IMR-90 (cell line): ENCODE data around the gene HHATL. TPM values are rescaled to one million over a fixed set of nuclear protein-coding genes. Genes with fewer than 3 reads are reported as not detected.

ENCODE experiments used
- ATAC-seq: fragments of 200-7000 bp; cut with Tn5 transposase; 2 replicates; pipeline ENCODE4 v1.9.1; 2020; ENCODE audit warnings: low read depth, mild to moderate bottlenecking, moderate library complexity
- BruUV-seq: library from RNA; stranded (reverse); fragments of 400-500 nt; replicated peaks from 2 replicates; lab custom pipeline; 2021; lab: Mats Ljungman, UMichigan
- CTCF ChIA-PET: fragments of 300-600 bp; formaldehyde crosslinking; extraction: SDS; loops from one replicate; lab custom pipeline; 2021; ENCODE audit warnings: antibody characterized with exemption; lab: Yijun Ruan, JAX
- POLR2A ChIA-PET: fragments of 300-600 bp; sonication (Branson Sonifier 250); formaldehyde crosslinking; loops from one replicate; lab custom pipeline; 2022; ENCODE audit warnings: antibody characterized with exemption; ENCODE audit not compliant: unreplicated experiment; lab: Charles Lee
- DNase-seq: peaks from one replicate; pipeline ENCODE4 v3.0.0; 2013
- H2AFZ ChIP-seq: replicated peaks from 2 replicates; pipeline ENCODE3; 2013; ENCODE audit warnings: low read length, mild to moderate bottlenecking; ENCODE audit not compliant: poor library complexity
- H2AK5ac ChIP-seq: 2 replicates; pipeline ENCODE4 v1.6.1; 2013; ENCODE audit warnings: low read depth, low read length, inconsistent platforms
- H2AK9ac ChIP-seq: replicated peaks from 2 replicates; pipeline ENCODE3; 2013; ENCODE audit warnings: mild to moderate bottlenecking, low read depth, low read length, moderate library complexity; ENCODE audit not compliant: poor library complexity
- H2BK120ac ChIP-seq: 2 replicates; pipeline ENCODE4 v1.6.1; 2013; ENCODE audit warnings: low read depth, low read length, inconsistent platforms
- H2BK15ac ChIP-seq: 3 replicates; pipeline ENCODE4 v1.6.1; 2013; ENCODE audit warnings: low read depth, low read length, inconsistent platforms
- H2BK20ac ChIP-seq: 2 replicates; pipeline ENCODE4 v1.6.1; 2013; ENCODE audit warnings: low read depth, mild to moderate bottlenecking, inconsistent platforms, low read length, moderate library complexity
- H2BK5ac ChIP-seq: 2 replicates; pipeline ENCODE4 v1.6.1; 2013; ENCODE audit warnings: mild to moderate bottlenecking, low read depth, low read length, inconsistent platforms; ENCODE audit not compliant: poor library complexity, severe bottlenecking
- H3K14ac ChIP-seq: replicated peaks from 2 replicates; pipeline ENCODE4 v1.6.1; 2013; ENCODE audit warnings: low read depth, low read length, inconsistent platforms
- H3K18ac ChIP-seq: 2 replicates; pipeline ENCODE4 v1.6.1; 2013; ENCODE audit warnings: low read depth, low read length, control low read depth
- H3K23ac ChIP-seq: 2 replicates; pipeline ENCODE4 v1.6.1; 2013; ENCODE audit warnings: low read depth, low read length, inconsistent platforms
- H3K27ac ChIP-seq: 2 replicates; pipeline ENCODE4 v1.5.1; 2013; ENCODE audit warnings: mild to moderate bottlenecking, control low read depth, low read length; ENCODE audit not compliant: insufficient read depth
- H3K27me3 ChIP-seq: 2 replicates; pipeline ENCODE4 v1.6.1; 2013; ENCODE audit warnings: low read length; ENCODE audit not compliant: control insufficient read depth, insufficient read depth
- H3K36me3 ChIP-seq: 2 replicates; pipeline ENCODE4 v1.6.1; 2013; ENCODE audit warnings: low read length, mixed read lengths; ENCODE audit not compliant: control insufficient read depth, insufficient read depth
- H3K4ac ChIP-seq: 2 replicates; pipeline ENCODE4 v1.6.1; 2013; ENCODE audit warnings: low read depth, low read length, inconsistent platforms
- H3K4me1 ChIP-seq: 2 replicates; pipeline ENCODE4 v1.6.1; 2013; ENCODE audit warnings: low read length, mixed read lengths; ENCODE audit not compliant: control insufficient read depth, insufficient read depth
- H3K4me2 ChIP-seq: 2 replicates; pipeline ENCODE4 v1.6.1; 2013; ENCODE audit warnings: low read depth, mild to moderate bottlenecking, control low read depth, low read length, moderate library complexity
- H3K4me3 ChIP-seq: 2 replicates; pipeline ENCODE4 v1.5.1; 2013; ENCODE audit warnings: low read depth, mild to moderate bottlenecking, control low read depth, low read length, moderate library complexity; ENCODE audit not compliant: insufficient read depth
- H3K56ac ChIP-seq: 2 replicates; pipeline ENCODE4 v1.6.1; 2013; ENCODE audit warnings: low read length, inconsistent platforms; ENCODE audit not compliant: insufficient read depth; ENCODE audit errors: extremely low read depth
- H3K79me1 ChIP-seq, 2 experiments: 2 replicates each; pipeline ENCODE4 v1.6.1; 2013; ENCODE audit warnings: low read length in 2 of 2, inconsistent platforms in 1 of 2, low read depth in 1 of 2
- H3K9ac ChIP-seq: 2 replicates; pipeline ENCODE4 v1.6.1; 2013; ENCODE audit warnings: low read depth, low read length, control low read depth
- H3K9me1 ChIP-seq: 2 replicates; pipeline ENCODE4 v1.6.1; 2013; ENCODE audit warnings: low read length, inconsistent platforms; ENCODE audit not compliant: insufficient read depth
- H3K9me3 ChIP-seq: 2 replicates; pipeline ENCODE4 v1.6.1; 2013; ENCODE audit warnings: low read length; ENCODE audit not compliant: control insufficient read depth, insufficient read depth
- H4K20me1 ChIP-seq: 2 replicates; pipeline ENCODE4 v1.6.1; 2013; ENCODE audit warnings: low read length, inconsistent platforms; ENCODE audit not compliant: insufficient read depth
- H4K5ac ChIP-seq: 2 replicates; pipeline ENCODE4 v1.6.1; 2013; ENCODE audit warnings: mild to moderate bottlenecking, low read depth, low read length, control low read depth
- H4K8ac ChIP-seq, 2 experiments: 2 replicates each; pipeline ENCODE4 v1.6.1; 2013; ENCODE audit warnings: low read depth in 2 of 2, low read length in 2 of 2, control low read depth in 1 of 2, inconsistent platforms in 1 of 2
- H4K91ac ChIP-seq: 2 replicates; pipeline ENCODE4 v1.6.1; 2013; ENCODE audit warnings: low read depth, low read length, inconsistent platforms; ENCODE audit not compliant: insufficient read depth
- CEBPB ChIP-seq: IDR thresholded peaks from 2 replicates; pipeline ENCODE4 v1.6.1; 2012; ENCODE audit warnings: low read depth, low read length, improper control_type of control experiment
- CHD1 ChIP-seq: IDR thresholded peaks from 2 replicates; pipeline ENCODE4 v1.6.1; 2012; ENCODE audit warnings: low read depth, low read length, improper control_type of control experiment
- CTCF ChIP-seq: conservative IDR thresholded peaks from 2 replicates; pipeline ENCODE4 v1.5.1; 2012; ENCODE audit warnings: mild to moderate bottlenecking, low read depth, low read length, improper control_type of control experiment
- MXI1 ChIP-seq: IDR thresholded peaks from 2 replicates; pipeline ENCODE4 v1.6.1; 2012; ENCODE audit warnings: low read depth, mild to moderate bottlenecking, low read length, moderate library complexity, borderline replicate concordance
- NFE2L2 ChIP-seq: fragments of 150-350 bp; IDR thresholded peaks from 2 replicates; pipeline ENCODE4 v1.6.1; 2016; ENCODE audit warnings: low read depth, mild to moderate bottlenecking, low read length
- POLR2A ChIP-seq: IDR thresholded peaks from 2 replicates; pipeline ENCODE4 v1.6.1; 2012; ENCODE audit warnings: mild to moderate bottlenecking, low read depth, low read length
- RAD21 ChIP-seq: IDR thresholded peaks from 2 replicates; pipeline ENCODE4 v1.6.1; 2012; ENCODE audit warnings: low read length, improper control_type of control experiment
- RCOR1 ChIP-seq: IDR thresholded peaks from 2 replicates; pipeline ENCODE4 v1.6.1; 2012; ENCODE audit warnings: mild to moderate bottlenecking, low read length, improper control_type of control experiment; ENCODE audit not compliant: insufficient replicate concordance
- RFX5 ChIP-seq: IDR thresholded peaks from 2 replicates; pipeline ENCODE4 v1.8.0; 2012; ENCODE audit warnings: low read depth, mild to moderate bottlenecking, low read length, moderate library complexity
- SMC3 ChIP-seq: fragments of 150-350 bp; IDR thresholded peaks from 2 replicates; pipeline ENCODE4 v1.6.1; 2016; ENCODE audit warnings: low read depth, mild to moderate bottlenecking, antibody characterized with exemption, low read length, moderate library complexity
- USF2 ChIP-seq: fragments of 150-350 bp; IDR thresholded peaks from 2 replicates; pipeline ENCODE4 v1.6.1; 2017; ENCODE audit warnings: mild to moderate bottlenecking, antibody characterized with exemption, low read length, low read depth
- WGBS, 2 experiments: methylation state at CpG; one replicate each; pipeline versions ENCODE4 v1.1.5 to v1.1.7; 2013; ENCODE audit warnings: missing lambda C conversion rate in 2 of 2; ENCODE audit not compliant: insufficient read length in 1 of 2; ENCODE audit errors: extremely low coverage in 2 of 2; 5-methylcytosine and 5-hydroxymethylcytosine counted together
- dilution Hi-C: fragments of 300-500 bp; cut with HindIII; formaldehyde crosslinking; loops from one replicate; pipeline ENCODE4 v1.14.3; 2018; ENCODE audit warnings: low sequenced_read_pairs; ENCODE audit not compliant: unreplicated experiment
- in situ Hi-C: fragments of 300-500 bp; cut with MboI; formaldehyde crosslinking; loops from 3 replicates; pipeline ENCODE4 v1.14.3; 2019; ENCODE audit warnings: low sequenced_read_pairs, inconsistent platforms, mixed read lengths
- intact Hi-C: fragments of 100-400 bp; cut with micrococcal nuclease; formaldehyde crosslinking; loops from 2 replicates; pipeline ENCODE4 v1.10.0; 2022
- polyA plus RNA-seq, 3 experiments: library from polyadenylated mRNA; depleted of rRNA; stranded (reverse); fragments of >200 nt; gene quantifications; 2 replicates each; pipeline ENCODE4 v1.2.3, GENCODE V29; 2012; ENCODE audit warnings: low replicate concordance in 1 of 3
- total RNA-seq: library from RNA; depleted of rRNA; stranded (reverse); fragments of >200 nt; gene quantifications from 2 replicates; pipeline ENCODE4 v1.2.3, GENCODE V29; 2012

HHATL gene
- total and polyA plus RNA-seq, 2 of the 4 experiments (the other 2 are of a cell fraction) = not detected

- Histone ChIP-seq H3K4ac (no peak overlapping the region), H3K27ac (no peak overlapping the region), H3K18ac (no peak overlapping the region), H3K14ac (no peak overlapping the region), H3K27me3 (peaks cover 14% of the 10 kb centered on the region; the same call in 1 of the 2 replicates), H3K23ac (no peak overlapping the region), H3K4me1 (peaks cover 8% of the 10 kb centered on the region), H2AK5ac (no peak overlapping the region), H2BK15ac (no peak overlapping the region), H4K91ac (no peak overlapping the region), H4K5ac (no peak overlapping the region), H2AFZ (peak overlapping the region; percentile 44), H3K36me3 (no peaks in the 10 kb centered on the region), H3K79me1 (no peaks in the 10 kb centered on the region), H4K8ac (no peak overlapping the region), H3K9me1 (peaks cover 6% of the 10 kb centered on the region), H4K20me1 (peaks cover 8% of the 10 kb centered on the region), H2BK120ac (no peak overlapping the region), H2BK20ac (no peak overlapping the region), H3K9ac (no peak overlapping the region), H3K4me3 (no peak overlapping the region), H2BK5ac (no peak overlapping the region), H3K56ac (no peak overlapping the region), H3K4me2 (no peak overlapping the region), H3K9me3 (no peaks in the 10 kb centered on the region), H2AK9ac (no peak overlapping the region)
- ATAC-seq = no peak
- in situ Hi-C loops = no loop called here
- intact Hi-C loops = loop anchor here (5.0 kb wide), 1 partner anchor 159 kb away; the partner anchor contains the start of gene SEC22C
- ChIA-PET CTCF (interaction anchor here (1.8 kb wide), 1 partner anchor 8 kb away, joined by 4 read pairs; no protein-coding TSS in a partner anchor), POLR2A (no interaction called here)
- dilution Hi-C loops = no loop called here
- TF ChIP-seq SMC3 (no peak), USF2 (no peak), RCOR1 (no peak), NFE2L2 (no peak), CEBPB (no peak), RFX5 (no peak), POLR2A (no peak), CHD1 (no peak), RAD21 (no peak), CTCF (no peak), MXI1 (no peak)
- BruUV-seq = no TSS peak
- no peak for DNase-seq
- WGBS, 2 experiments = 65% methylated on average over 2 of the region's 3 CpGs; no CpG with 5 or more reads in 1 of the 2 experiments
Observed at GRCh38 chr3:42741796-42742195, 39.2 kb upstream of the HHATL start.
